ENCODE results near the gene AIPL1. TPM values are rescaled to one million over a fixed set of nuclear protein-coding genes. Genes with fewer than 3 reads are reported as not detected.

AIPL1 gene
- total RNA-seq, 1 experiment from 2014 or later: not detected

GRCh38 chr17:6430769-6431168 is 4.2 kb downstream of the AIPL1 start:
- intact Hi-C loops (cut with micrococcal nuclease; ENCODE audit: unreplicated experiment) (no loop called here), in situ Hi-C loops (cut with HindIII; ENCODE audit: low pct_unique_long_range_greater_than_20kb, low sequenced_read_pairs) (no loop called here)
- ChIA-PET POLR2A (no interaction called here), CTCF (no interaction called here)
- Histone ChIP-seq H3K36me3 (ENCODE audit: control insufficient read depth, insufficient read depth, low read length) (no peaks in the 10 kb centered on the region), H3K4me1 (ENCODE audit: control insufficient read depth, insufficient read depth, low read length) (no peaks in the 10 kb centered on the region), H3K4me3 (ENCODE audit: low read depth in 2 of 2, low read length in 2 of 2) (no peak overlapping the region), H3K27me3 (ENCODE audit: control insufficient read depth, insufficient read depth, low read length) (no peaks in the 10 kb centered on the region), H3K27ac (ENCODE audit: low read length) (no peak overlapping the region), H3K9me3 (ENCODE audit: control insufficient read depth, insufficient read depth, low read depth, low read length) (no peaks in the 10 kb centered on the region; the same call in 1 of the 2 replicates)
- no TSS peak for BruUV-seq (replicated peaks)
- DNase-seq (ENCODE audit: low read depth, low spot score) (no peak), ATAC-seq (no peak)
- TF ChIP-seq CTCF (IDR thresholded peaks at IDR 0.05) (peak; percentile 45), REST (IDR thresholded peaks at IDR 0.05; ENCODE audit: insufficient read depth in 1 of 2, low read depth in 2 of 2, low read length in 1 of 2) (no peak)

- H3K27ac ChIP-seq (ENCODE audit: low read length): no peak overlapping the region
- in situ Hi-C loops (cut with HindIII; ENCODE audit: low pct_unique_long_range_greater_than_20kb, low sequenced_read_pairs) (no loop called here), intact Hi-C loops (cut with micrococcal nuclease; ENCODE audit: unreplicated experiment) (no loop called here)
- no peaks in the 10 kb centered on the region for H3K27me3 ChIP-seq (ENCODE audit: control insufficient read depth, insufficient read depth, low read length)
- no peaks in the 10 kb centered on the region for H3K36me3 ChIP-seq (ENCODE audit: control insufficient read depth, insufficient read depth, low read length)
- POLR2A ChIA-PET: no interaction called here
- no TSS peak for BruUV-seq (replicated peaks)
- H3K4me1 ChIP-seq (ENCODE audit: control insufficient read depth, insufficient read depth, low read length): no peaks in the 10 kb centered on the region
- ATAC-seq: no peak
- CTCF ChIA-PET: no interaction called here
- TF ChIP-seq CTCF (IDR thresholded peaks at IDR 0.05): no peak
- no peak overlapping the region for H3K4me3 ChIP-seq (ENCODE audit: low read depth in 2 of 2, low read length in 2 of 2)
- no peaks in the 10 kb centered on the region; the same call in 1 of the 2 replicates for H3K9me3 ChIP-seq (ENCODE audit: control insufficient read depth, insufficient read depth, low read depth, low read length)
- no peak for DNase-seq (ENCODE audit: low read depth, low spot score)
Measured at GRCh38 chr17:6429266-6429665, 5.7 kb downstream of the AIPL1 start.

GRCh38 chr17:6428207-6428965 is 6.5 kb downstream of the AIPL1 start:
- ChIA-PET POLR2A (interaction anchor here (0.6 kb wide), 1 partner anchor 15 kb away, joined by 12 read pairs; no protein-coding TSS in a partner anchor), CTCF (no interaction called here)
- no peaks in the 10 kb centered on the region for H3K27me3 ChIP-seq (ENCODE audit: control insufficient read depth, insufficient read depth, low read length)
- no peaks in the 10 kb centered on the region for H3K4me1 ChIP-seq (ENCODE audit: control insufficient read depth, insufficient read depth, low read length)
- in situ Hi-C loops (cut with HindIII; ENCODE audit: low pct_unique_long_range_greater_than_20kb, low sequenced_read_pairs) (no loop called here), intact Hi-C loops (cut with micrococcal nuclease; ENCODE audit: unreplicated experiment) (no loop called here)
- DNase-seq (ENCODE audit: low read depth, low spot score) (no peak), ATAC-seq (no peak)
- TF ChIP-seq CTCF (IDR thresholded peaks at IDR 0.05): no peak
- no peak for TF ChIP-seq TCF7L2 (IDR thresholded peaks at IDR 0.05; ENCODE audit: low read depth, low read length)
- TF ChIP-seq POLR2AphosphoS5 (IDR thresholded peaks at IDR 0.05; ENCODE audit: low read depth, low read length): no peak
- TF ChIP-seq REST (IDR thresholded peaks at IDR 0.05; ENCODE audit: insufficient read depth in 1 of 2, low read depth in 2 of 2, low read length in 1 of 2): no peak
- TF ChIP-seq SIN3A (IDR thresholded peaks at IDR 0.05; ENCODE audit: borderline replicate concordance, insufficient read depth, low read depth, low read length): no peak
- no peak overlapping the region for H3K4me3 ChIP-seq (ENCODE audit: low read depth in 2 of 2, low read length in 2 of 2)
- no peaks in the 10 kb centered on the region; the same call in 1 of the 2 replicates for H3K9me3 ChIP-seq (ENCODE audit: control insufficient read depth, insufficient read depth, low read depth, low read length)
- no peaks in the 10 kb centered on the region for H3K36me3 ChIP-seq (ENCODE audit: control insufficient read depth, insufficient read depth, low read length)
- no peak overlapping the region for H3K27ac ChIP-seq (ENCODE audit: low read length)
- BruUV-seq (replicated peaks): no TSS peak
